Stimulated activated CD8-positive, alpha-beta memory T cell treated with anti-CD3 and anti-CD28 coated beads, Interleukin-4, amount 100 ng/mL, for 24 hours (primary cell): ENCODE data around the gene DCAF17.
"Not testable (repeated sequence)": the region's sequence is repeated elsewhere in the genome, so short reads cannot be mapped to it uniquely, and the experiment has no call there.

Experiments
- DNase-seq: peaks from one replicate; pipeline ENCODE4 v3.0.0-alpha.2; 2020; ENCODE audit warnings: low read depth

DCAF17 gene

DNA sequence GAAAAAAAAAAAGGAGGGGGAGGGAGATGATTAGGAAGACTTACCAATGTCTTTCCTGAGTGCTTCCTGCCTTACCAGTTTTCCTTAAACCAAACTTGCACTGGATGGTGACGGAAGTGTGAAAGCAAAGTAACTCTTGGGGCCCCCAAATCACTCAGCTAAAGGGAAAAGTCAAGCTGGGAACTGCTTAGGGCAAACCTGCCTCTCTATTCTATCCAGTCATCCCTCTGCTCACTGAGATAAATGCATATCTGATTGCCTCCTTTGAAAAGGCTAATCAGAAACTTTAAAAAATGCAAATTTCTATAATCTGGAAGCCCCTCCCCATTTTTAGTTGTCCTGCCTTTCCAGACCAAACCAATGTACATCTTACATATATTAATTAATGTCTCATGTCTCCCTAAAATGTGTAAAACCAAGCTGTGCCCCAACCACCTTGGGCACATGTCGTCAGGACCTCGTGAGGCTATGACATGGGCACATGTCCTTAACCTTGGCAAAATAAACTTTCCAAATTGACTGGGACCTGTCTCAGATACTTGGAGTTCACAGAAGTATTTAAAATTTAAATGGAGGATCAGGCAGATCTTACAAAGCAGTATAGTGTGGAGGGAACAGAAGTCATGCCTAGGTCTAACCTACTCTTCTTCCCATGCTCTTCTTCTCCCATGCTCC is 81.0 kb downstream of the DCAF17 start:
- no peak for DNase-seq

DNA sequence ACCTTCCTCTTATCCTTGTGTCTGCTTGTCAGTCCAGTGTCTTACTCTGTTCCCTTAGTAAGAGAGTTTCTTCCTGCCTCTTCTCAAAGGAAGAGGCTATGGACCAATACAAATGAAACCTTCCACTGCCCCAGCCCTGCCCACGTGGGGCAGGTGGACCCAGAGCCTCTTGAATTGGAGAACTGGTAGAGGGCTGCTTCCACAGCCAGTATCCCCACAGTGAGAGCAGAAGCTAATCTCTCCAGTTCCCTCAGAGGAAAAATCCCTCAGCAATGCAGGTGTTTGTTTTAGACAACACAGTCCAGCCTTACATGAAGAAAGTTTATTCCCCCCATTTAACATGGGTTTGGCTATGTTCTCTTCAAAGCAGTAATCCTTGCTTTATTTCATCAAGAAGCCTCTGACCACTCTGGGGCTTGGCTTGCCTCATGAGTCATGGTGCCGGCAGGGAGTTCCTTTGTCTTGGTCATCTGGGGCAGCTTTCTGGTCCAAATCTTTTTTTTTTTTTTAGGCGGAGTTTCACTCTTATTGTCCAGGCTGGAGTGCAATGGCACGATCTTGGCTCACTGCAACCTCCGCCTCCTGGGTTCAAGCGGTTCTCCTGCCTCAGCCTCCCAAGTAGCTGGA is 81.8 kb downstream of the DCAF17 start:
- DNase-seq, result no peak

DNA sequence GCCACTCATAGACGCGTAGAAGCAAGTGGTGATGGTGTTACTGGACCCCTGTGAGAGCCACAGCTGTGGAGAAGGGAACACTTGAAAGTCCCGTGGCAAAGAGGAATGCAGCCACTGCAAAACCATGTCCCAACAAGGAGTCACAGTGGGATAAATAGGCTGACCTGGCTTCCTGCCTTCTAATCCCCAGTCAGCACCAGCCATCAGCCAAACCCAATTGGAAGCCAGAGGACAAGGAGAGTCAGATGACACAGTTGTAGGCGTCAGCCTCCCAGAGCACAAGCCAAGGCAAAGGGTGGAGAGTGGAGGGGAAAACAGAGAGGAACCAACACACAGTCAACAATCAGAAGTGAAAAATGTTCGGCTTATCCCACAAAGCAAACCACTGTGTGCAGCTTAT is 82.8 kb downstream of the DCAF17 start:
- no peak for DNase-seq

DNA sequence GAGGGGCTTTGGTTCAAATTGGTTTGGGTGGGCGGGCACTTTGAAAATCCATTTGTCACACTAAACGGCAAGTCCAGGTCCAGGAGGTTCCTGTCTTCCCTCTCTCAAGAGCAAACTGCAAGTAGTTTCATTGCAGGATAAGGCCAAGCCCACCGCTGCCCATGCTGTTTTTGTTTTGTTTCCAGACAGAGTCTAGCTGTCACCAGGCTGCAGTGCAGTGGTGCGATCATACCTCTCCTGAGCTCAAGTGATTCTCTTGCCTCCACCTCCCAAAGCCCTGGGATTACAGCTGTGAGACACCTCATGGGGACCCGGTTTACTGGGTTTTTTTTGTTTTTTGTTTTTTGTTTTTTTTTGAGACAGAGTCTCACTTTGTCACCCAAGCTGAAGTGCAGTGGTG is 86.4 kb downstream of the DCAF17 start:
- DNase-seq, result no peak

DNA sequence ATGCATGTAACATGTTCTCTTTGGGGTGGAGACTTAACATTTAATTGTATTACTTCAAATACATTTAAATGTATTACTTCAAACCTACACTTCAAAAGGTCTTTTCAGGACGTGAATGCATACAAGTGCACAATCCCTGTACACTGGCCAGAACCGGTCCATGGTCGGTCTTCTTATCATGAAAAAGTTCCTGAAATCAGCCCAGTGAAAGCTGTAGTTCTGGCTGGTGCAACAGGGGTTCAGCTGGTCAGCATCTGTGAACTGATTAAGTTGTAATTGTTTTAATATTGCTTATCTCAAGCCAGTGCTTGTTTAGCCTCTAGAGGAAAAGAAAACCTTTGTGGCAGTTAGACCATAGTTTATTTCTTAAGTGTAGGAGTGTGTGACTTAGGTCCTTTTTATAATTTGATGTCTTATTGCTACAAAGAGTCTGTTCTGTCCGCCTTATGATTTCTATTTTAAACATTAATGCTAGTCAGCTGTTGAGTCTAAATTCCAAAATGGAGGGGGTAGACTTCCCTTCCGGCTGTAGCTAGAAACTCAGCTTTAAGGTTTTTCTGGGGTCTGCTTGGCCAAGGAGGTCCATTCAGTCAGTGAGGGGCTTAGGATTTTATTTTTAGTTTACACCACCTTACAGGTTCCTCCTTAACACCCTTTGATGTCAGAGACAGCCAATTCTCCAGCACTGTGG is 87.5 kb downstream of the DCAF17 start:
- no peak for DNase-seq

DNA sequence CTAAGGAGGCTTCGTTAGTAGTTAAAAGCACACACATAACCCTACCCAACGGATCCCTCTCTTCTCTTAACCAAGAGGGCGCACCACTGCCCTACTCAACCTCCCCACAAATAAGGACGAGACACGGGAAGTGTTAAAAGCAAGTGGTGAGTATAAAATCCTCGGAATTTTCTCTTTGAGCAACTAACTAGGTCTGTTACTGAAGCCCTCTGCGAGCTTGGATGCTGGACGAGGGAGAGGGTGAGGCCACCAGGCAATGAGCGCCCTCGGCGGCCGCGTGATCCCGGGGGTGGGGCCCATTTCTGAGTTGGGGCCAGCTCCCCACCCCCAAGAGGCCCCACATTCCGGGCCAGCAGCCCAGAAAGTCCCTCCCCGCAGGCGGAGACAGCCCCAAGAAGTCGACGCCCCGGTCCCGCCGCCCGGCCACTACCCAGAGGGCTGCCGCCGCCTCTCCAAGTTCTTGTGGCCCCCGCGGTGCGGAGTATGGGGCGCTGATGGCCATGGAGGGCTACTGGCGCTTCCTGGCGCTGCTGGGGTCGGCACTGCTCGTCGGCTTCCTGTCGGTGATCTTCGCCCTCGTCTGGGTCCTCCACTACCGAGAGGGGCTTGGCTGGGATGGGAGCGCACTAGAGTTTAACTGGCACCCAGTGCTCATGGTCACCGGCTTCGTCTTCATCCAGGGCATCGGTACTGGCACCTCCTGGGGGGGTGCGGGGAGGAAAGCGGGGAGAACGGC is 88.2 kb downstream of the DCAF17 start, which contains the start of gene CYBRD1:
Gene CYBRD1 (plus strand): TSS at position 423 of the 736 bp plus-strand sequence. CDS start 72 bp downstream, at position 495.
- DNase-seq, result no peak

DNA sequence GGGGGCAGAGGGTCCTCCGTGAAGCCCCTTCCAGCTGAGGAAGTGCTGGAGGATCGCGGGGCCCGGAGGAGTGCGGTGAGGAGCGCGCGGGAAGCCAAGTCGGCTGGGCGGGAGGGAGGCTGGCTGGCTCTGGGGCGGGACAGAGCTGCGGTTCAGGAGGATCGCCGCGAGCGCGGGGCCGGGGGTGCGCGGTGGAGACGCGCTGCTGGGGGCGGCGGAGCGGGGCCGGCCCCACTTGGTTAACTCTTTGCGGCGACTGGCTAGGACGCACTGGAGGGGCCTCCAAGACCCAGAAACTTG is 88.7 kb downstream of the DCAF17 start:
- DNase-seq, result no peak

DNA sequence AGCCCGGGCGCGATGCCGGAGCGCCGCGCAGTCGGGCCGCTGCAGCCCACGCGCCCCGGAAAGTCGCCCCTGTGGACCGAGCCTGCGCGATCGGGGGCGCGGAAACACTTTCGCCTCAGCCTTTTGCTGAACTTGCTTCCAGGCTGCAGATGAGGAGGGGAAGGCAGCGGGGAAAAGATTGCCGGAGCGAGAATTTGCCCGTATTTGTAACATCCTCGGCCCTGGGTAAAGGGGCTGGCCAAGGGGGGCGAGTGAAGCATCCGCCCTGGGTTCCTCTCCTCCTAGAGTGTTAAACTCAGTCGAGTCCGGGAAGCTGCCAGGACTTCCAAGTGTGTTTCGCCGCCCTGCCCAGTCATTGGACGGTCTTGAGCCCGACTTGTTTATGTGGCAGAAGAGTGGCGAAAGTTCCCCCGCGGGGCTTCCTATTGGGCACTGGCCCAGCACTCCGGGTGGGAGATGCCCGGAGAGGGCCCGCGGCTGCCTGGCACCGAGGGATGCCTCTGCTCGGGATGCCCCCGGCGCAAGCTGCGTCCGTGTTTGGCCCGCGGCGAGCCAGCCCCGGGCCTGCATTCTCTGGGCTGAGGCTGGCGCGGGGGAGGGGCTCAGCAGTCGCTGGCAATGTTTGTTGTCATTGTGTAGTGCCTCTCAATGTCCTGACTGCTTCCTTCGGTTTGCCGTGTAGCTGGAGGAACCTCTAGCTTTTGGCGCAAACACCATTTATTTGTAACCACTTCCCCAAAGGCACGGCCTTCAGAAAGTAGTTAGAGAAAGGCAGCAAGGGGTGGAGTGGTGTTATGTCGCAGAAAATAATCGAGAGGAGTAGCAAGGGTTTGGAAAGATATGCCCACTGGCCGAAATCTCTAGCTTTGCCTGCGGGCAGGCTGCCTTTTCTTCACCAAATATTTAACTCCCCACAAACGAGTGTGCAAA is 89.3 kb downstream of the DCAF17 start:
- peak; percentile 11 for DNase-seq

DNA sequence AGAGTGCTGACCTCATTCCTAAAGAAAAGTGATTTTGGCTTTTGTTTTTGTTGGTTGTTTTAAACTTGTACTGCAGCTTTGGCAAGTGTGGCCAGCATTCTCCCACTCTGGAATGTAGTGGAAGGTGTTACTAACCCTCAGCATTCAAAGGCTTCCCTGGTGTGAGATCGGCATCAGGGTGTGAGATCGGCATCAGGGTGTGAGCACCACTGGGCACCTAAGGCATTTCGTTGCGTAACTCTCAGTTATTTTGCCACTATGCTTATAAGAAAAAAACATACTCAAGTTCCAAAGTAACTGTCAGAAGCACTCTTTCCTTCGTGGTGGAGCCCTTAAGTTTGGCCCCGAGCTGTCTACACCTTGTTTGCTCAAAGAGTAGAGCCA is 90.0 kb downstream of the DCAF17 start:
- no peak for DNase-seq

DNA sequence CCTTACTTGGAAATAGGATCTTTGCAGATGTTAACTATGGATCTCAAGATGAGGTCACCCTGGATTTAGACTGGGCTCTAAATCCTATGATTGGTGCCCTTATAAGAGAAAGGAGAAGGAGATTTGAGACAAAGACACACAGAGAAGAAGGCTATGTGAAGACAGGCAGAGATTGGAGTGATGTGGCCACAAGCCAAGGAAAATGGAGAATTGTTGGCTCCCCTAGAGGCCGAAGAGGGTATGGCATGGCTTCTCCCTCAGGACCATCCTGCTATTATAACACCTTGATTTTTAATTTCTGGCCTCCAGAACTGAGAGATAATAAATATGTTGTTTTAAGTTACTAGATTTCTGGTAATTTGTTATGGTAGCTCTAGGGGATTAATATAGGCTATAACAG is 95.9 kb downstream of the DCAF17 start:
- DNase-seq, result no peak

DNA sequence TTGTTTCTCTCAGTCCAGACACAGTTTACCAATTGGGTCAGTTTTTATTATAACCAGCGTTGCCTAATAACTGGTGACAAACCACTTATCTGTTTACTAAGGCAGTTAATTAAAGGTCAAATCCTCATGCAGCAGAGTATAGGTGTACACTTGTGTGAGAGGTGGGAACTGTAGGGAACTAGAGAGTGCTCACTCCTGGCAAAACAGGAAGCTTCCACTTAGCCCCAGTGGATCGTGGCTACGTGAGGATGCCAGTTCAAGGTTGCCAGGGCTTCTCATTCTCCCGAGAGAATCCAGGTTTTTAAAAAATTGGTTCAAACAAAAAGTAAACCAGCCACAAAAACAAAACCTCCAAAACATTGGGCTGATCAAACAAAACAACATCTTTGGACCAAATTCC is 96.4 kb downstream of the DCAF17 start:
- no peak for DNase-seq

DNA sequence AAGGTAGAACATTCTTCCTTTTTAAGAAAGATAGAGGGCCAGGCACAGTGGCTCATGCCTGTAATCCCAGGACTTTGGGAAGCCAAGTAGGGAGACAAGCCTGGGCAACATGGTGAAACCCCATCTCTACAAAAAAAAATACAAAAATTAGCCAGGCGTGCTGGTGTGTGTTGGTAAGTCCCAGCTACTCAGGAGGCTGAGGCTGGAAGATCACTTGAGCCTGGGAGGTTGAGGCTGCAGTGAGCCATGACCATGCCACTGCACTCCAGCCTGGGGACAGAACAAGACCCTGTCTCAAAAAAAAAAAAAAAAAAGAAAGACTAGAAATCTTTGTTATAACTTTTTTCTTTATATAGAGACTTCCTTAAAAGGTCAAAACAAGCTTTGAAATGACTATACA is 96.8 kb downstream of the DCAF17 start:
- DNase-seq, result not testable (repeated sequence)

DNA sequence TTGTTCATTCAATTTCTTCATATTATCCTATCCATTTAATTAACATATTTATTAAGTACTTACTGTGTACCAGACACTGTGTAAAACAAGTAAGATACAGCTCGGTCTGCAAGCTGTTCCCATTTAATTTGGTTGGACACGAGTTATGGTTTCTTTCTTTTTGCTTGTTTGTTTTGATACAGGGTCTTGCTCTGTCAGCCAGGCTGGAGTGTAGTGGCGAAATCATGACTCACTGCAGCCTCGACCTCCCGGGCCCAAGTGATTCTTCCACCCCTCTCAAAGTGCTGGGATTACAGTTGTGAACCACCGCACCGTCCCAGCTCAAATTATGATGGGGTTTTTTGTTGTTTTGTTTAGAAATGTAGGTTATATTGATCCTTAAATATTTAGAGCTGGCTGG is 97.3 kb downstream of the DCAF17 start:
- no peak for DNase-seq

DNA sequence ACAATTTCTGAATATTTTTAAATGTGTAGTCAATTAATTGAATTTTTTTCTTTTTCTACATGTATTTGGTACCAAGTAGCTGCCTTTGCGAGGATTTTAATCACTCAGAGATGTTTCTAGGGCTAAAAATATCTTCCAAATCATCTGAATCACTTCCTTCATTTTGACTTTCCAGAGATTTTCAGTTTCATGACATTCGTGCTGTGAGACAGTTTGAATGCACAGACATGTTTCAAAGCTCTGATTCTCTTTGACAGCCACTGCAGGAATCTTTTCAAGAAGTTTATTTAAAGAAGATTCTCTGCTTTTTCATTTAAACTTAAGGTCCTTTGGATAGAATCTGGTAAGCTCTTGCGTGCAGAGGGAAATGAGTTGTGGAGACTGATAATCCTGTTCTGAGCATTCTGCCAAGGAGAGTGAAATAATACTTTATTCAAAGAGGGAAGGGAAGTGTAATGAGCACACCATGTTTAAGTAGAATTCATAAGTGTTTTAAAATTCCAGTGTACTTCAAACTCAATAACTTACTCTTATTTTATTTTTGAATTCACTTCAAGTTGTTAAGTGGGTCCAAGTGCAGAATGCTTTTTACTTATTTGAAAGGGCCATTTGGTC is 97.9 kb downstream of the DCAF17 start:
- DNase-seq, result no peak

DNA sequence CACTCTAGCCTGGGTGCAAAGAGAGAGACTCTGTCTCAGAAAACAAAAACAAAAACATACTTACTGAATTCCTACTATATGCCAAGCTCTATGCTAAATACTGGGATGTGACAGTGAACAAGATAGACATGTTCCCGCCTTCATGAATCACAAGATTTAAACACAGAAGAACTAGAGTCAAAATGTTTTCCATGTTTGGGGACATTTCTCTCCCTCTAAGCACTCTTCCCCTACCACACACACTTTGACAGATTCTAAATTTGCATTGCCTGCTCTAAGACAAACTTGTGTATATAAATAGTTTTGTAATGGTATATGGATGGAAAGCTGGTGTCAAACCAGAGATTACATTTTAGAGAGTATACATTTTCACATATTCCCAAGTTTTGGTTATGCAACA is 99.3 kb downstream of the DCAF17 start:
- no peak for DNase-seq
